T-helper 1 cell (primary cell): Measurements from ENCODE around the gene SETD2.
"Not testable (repeated sequence)": the region's sequence is repeated elsewhere in the genome, so short reads cannot be mapped to it uniquely, and the experiment has no call there.

ENCODE experiments used
- DNase-seq, 5 donors: peaks; one replicate each; pipeline ENCODE4 v3.0.0-alpha.2; 2012 to 2020
- total RNA-seq, 4 donors: gene quantifications; one replicate each; lab custom pipeline; 2026; lab: John Stamatoyannopoulos, UW

The SETD2 gene
- 201 to 262 (median 252) reads per million in 4 donors for total RNA-seq

DNA sequence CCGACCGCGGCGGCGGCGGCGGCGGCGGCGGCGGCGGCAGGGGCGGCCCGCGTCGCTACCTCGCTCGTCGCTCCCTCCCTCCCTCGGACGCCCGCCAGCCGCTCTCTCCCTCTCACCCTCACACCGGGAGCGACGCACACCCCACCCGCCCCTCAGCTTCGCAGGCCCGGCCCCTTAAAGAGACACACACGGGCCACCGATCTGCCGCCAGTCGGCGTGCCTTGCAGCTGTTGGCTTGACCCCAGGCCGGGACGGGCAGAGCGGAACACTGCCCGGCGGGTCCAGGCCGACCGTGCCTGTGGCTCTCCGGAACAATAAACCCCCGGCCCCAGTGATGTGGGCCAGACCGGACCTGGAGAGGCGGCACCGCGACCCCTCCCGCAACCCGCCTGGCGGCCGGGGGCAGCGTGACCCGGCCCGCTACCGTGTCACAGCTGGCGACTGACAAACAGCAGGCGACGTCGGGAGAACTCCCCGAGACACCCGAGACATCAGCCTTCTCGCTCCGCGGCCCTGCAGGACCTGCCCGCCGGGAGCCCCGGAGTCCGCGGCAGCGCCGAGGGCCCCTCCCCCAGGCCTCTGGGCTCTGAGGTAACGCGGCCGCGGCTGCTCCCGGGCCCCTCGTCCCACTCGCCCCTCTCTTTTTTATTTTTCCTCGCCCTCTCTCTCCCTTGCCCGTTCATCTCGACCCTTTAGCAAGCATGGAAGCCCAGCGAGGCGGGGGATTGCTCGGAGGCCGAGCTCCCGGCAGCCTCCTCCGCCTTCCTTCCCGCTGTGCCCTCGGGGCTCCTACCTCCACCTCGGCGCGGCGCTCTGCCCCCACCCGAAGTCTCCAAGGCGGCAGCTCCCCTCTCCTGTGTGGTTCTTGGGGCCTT lies at the start of gene SETD2:
Gene SETD2, minus strand, starts transcription at position 107 of the 875 bp plus-strand sequence. CDS start 189 bp downstream, outside the sequence.
- DNase-seq, result peak; percentile 69 to 88 (median 81)

GRCh38 chr3:47210863-47211405 lies 47.0 kb upstream of the SETD2 start:
- no peak for DNase-seq

- DNase-seq, result not testable (repeated sequence)
Observed at GRCh38 chr3:47206022-47206421, 42.1 kb upstream of the SETD2 start.

DNA sequence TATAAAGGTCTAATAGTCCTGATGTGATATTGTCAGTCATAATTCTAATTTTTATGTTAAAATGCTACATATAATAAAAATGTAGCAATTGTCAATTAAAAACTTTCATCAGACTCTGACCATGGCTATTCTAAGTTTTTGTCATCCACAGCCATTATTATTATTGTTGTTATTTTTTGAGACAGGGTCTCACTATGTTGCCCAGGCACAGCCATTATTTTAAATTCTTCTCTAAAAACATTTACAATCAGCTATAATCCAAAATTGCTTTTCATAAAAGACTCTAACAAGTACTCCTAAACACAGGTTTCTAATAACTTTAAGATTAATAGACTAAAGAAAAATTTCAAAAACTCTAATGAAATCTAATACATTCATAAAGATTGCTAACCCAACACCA lies 41.0 kb upstream of the SETD2 start:
- no peak for DNase-seq

DNA sequence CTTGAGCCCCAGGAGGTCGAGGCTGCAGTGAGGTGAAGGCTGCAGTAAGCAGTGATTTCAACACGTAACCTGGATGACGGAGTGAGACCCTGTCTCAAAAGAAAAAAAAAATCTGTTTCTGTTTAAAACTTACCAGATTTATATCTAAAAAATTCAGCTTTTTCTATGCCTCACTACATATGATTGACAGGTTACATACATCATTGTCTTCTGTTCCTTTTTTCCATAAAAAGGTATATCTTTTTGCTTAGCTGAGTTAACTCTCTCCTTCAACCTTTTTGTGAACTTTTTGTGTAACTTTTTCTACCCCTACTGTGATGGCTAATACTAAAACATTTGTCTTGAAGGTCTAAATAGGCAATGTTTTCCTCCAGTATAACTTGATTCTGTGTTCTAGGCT lies 38.6 kb upstream of the SETD2 start:
- DNase-seq, result no peak

DNA sequence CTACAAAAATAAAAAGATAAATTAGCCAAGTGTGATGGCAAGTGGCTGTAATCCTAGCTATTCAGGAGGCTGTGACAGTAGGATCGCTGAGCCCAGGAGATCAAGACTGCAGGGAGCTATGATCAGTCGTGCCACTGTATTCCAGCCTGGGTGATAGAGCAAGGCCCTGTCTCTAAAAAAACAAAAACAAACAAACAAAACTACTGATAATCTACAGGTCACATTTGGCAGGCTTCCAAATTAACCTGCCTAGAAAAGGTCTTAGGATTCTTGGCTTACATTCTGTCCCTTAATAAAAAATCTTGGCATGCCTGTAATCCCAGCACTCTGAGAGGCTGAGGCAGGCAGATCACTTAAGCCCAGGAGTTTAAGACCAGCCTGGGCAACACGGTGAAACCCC lies 33.4 kb upstream of the SETD2 start:
- DNase-seq, result no peak

DNA sequence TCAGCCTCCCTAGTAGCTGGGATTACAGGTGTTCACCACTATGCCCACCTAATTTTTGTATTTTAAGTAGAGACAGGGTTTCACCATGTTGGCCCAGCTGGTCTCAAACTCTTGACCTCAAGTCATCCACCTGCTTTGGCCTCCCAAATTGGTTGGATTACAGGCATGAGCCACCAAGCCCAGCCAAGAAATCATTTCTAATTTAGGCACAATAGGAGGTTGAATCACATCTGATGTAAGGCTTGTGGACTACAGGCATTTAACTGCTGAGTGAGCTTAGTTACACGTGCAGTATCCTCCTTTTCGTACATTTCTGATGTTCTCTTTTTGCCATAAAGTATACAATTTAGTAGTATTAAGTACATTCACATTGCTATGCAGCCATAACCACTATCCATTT lies 31.1 kb upstream of the SETD2 start:
- no peak for DNase-seq

DNA sequence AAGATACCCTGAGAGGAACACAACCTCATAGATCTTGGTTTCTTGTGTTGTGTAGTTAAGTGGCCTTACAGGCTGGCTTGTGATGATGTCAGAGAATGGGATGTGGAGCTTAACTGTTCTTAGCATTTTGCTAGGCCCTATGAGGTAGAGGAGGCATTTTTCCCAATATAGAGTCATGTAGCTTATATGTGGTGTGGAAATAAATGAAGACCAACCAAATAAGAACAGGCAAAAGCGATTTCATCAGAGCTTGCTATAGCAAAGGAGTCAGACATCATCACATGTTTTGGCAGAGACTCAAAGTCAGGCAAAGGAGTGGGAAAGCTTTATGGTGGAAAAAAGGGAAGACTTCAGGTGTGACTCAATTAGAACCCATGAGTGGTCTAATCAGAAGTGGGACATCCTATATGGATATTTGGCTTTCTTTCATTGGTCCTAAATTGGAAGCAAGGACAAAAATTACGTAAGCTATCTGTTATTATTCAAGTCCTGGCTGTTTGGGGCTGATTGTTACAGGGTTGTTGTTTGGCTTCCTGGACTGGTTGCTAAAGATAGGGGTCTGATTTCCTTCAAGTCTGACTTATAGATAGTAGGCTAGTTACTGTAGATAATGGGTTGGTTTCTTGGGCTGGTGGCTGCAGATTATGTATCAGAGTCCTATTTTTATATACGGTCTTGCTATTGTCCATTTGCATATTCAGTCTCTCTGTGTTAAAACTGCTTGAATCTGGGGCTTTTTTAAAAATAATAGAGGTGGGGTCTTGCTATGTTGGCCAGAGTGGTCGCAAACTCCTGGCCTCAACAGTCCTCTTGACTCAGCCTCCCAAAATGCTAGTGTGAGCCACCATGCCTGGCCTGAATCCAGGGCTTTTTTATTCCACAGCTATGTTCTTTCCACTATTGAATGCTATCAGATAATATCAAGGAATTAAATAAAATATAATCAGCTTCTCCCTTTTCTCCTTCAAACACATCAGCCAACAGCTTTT lies 30.3 kb upstream of the SETD2 start:
- DNase-seq, result no peak

GRCh38 chr3:47186285-47186684 lies 22.4 kb upstream of the SETD2 start:
- DNase-seq, result no peak

- DNase-seq, result not testable (repeated sequence)
Observed at GRCh38 chr3:47181685-47182084, 17.8 kb upstream of the SETD2 start.

DNA sequence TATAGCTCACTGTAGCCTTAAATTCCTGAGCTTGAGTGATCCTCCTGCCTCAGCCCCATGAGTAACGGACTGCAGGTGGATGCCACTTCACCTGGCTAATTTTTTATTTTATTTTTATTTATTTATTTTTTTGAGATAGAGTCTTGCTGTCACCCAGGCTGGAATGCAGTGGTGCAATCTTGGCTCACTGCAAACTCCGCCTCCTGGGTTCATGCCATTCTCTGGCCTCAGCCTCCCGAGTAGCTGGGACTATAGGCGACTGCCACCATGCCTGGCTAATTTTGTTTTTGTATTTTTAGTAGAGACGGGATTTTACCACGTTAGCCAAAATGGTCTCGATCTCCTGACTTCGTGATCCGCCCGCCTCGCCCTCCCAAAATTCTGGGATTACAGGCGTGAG lies 16.1 kb upstream of the SETD2 start:
- not testable (repeated sequence) for DNase-seq

DNA sequence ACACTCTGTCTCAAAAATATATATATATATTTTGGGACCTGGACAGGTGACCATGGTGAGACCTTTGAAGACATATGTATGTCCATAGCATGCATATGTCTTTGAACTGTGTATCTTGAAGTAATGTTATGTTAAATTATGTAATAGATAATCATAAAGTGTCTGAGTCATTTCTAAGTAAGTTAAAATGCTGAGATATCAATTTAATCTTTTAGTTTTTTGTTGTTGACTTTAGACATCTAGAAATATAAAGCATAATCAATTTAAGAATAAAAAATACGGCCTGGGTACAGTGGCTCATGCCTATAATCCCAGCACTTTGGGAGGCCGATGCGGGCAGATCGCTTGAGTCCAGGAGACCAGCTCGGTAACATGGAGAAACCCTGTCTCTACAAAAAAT lies 12.7 kb upstream of the SETD2 start:
- no peak for DNase-seq

GRCh38 chr3:47163169-47164006 lies 525 bp downstream of the SETD2 start:
- peak; percentile 8 to 64 (median 40) for DNase-seq

GRCh38 chr3:47162697-47163168 lies 1.2 kb downstream of the SETD2 start:
- peak in 1 of 5 donors; percentile 5 for DNase-seq

DNA sequence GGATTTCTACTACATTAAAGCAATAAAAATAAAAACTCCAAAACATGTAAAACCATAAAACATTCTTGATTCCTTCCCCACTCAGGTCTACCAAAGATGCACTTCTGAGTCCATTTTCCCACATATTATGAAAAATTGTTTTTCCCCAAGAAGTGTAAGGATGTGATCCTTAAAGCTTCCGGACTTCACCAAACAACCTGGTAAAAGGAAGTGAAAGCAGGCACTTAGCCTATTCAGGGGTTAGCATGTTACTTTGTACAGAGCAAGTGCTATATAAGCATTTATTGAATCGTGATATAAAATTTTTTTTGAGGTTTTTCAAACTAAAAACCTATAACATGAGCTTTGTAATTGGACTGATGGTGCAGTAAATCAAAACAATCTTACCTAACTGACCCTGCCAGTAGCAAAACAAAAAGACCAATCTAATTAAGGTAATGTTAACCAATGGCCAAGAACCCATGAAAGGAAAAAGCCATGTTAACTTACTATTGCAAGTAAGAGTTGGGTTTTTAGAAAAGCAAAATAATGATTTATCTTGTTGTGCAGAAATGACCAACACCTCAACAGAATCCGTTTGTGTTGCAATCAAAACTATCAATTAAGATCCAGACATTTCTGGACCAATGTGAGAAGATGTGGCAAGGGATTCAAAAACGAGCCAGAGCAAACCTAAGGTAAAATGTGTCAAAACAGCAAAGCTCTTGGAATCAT lies 1.8 kb downstream of the SETD2 start:
- DNase-seq, result no peak

GRCh38 chr3:47159820-47160219 lies 4.1 kb downstream of the SETD2 start:
- no peak for DNase-seq

GRCh38 chr3:47158208-47158607 lies 5.7 kb downstream of the SETD2 start:
- no peak for DNase-seq

- no peak for DNase-seq
Observed at GRCh38 chr3:47156396-47156795, 7.5 kb downstream of the SETD2 start.

- DNase-seq, result no peak
Observed at GRCh38 chr3:47152578-47152977, 11.3 kb downstream of the SETD2 start.

DNA sequence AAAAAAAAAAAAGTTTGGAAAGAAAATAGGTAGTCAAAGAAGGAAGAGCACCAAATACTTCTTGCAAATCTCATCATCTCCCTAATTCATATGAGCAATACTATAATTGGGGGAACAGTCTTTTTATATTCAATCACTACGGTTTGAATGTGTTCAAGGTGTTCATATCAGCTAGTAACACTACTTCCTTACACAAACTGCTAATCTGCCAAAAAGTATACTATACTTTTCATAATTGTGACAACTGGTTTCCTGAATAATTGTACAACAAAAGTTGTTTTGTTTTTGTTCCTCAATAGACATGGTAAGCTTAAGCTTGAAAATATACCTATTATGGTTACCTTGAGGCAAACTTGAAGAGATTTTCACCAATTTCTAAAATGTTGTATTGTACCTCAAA lies 12.1 kb downstream of the SETD2 start:
- no peak for DNase-seq

DNA sequence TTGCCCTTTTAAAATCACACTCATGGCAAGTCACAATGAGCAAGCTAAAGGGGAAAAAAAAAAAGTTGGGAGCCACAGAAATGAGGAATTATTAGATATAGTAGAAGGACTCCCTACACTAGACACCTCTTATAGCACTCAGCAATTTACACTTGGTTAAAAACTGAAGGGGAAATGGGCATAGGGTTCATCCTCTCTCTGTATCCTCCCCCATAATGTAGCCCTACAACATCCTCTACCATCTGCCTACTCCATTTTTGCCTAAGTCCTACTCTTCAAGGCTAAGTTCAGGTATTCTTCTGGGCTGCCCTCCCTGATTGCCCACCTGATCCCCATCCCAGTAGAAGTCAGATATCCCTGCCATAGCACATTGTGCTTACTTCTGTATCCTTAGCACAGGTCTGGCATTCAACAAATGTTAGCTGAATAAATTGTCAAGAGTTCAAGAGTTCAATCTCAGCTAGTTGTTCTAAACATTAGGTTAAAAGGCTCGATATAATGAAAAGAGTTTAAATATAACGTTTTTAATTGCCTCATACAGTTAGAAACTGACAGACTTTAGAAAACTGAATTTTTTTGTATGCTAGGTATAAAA lies 14.5 kb downstream of the SETD2 start:
- no peak for DNase-seq
